ENCODE results near the gene MACROD2.

GRCh38 chr20:14667226-14667625, 671.9 kb downstream of the MACROD2 start:
- TF ChIP-seq YY1 (IDR thresholded peaks at IDR 0.05; ENCODE audit: insufficient read depth, insufficient read length) (no peak), ZNF274 (IDR thresholded peaks at IDR 0.05; ENCODE audit: low read depth, low read length) (no peak), SUZ12 (IDR thresholded peaks at IDR 0.05; ENCODE audit: extremely low read depth, insufficient read depth, insufficient read length) (no peak)
